CD14-positive monocyte (primary cell): ENCODE data around the gene TTC38. TPM values are rescaled to one million over a fixed set of nuclear protein-coding genes. Genes with fewer than 3 reads are reported as not detected.
A peak's percentile ranks its signal among the peaks of the same experiment; 100 is the strongest.

Experiments used
- DNase-seq, 3 donors: peaks; one replicate each; pipeline ENCODE4 v3.0.0-alpha.2; 2011 to 2022
- H2AFZ ChIP-seq: 2 replicates; pipeline ENCODE4 v1.6.0; 2012; ENCODE audit warnings: mild to moderate bottlenecking, low read depth, low read length, inconsistent platforms; ENCODE audit not compliant: insufficient read depth, poor library complexity, severe bottlenecking
- H3K27ac ChIP-seq, 2 donors: 1 replicate in 1 of 2; 2 replicates in 1 of 2; pipeline ENCODE4 v1.5.1; 2012 to 2013; ENCODE audit warnings: low read length in 2 of 2, control low read depth in 1 of 2, inconsistent platforms in 1 of 2, low read depth in 1 of 2, mild to moderate bottlenecking in 1 of 2
- H3K27me3 ChIP-seq, 2 donors: one replicate each; pipeline versions ENCODE4 v1.6.0 to v1.6.1; 2011 to 2013; ENCODE audit warnings: low read length in 2 of 2; ENCODE audit not compliant: control insufficient read depth in 2 of 2, insufficient read depth in 2 of 2
- H3K36me3 ChIP-seq, 2 donors: replicated peaks in 1 of 2; 1 replicate in 1 of 2; 2 replicates in 1 of 2; pipeline versions ENCODE4 v1.5.1 to v1.6.1; 2012 to 2013; ENCODE audit warnings: low read length in 2 of 2, control low read depth in 1 of 2, inconsistent platforms in 1 of 2, mild to moderate bottlenecking in 1 of 2; ENCODE audit not compliant: insufficient read depth in 2 of 2, control insufficient read depth in 1 of 2
- H3K4me1 ChIP-seq, 2 donors: 1 replicate in 1 of 2; 2 replicates in 1 of 2; pipeline versions ENCODE4 v1.5.1 to v1.6.1; 2012 to 2013; ENCODE audit warnings: low read length in 2 of 2, control low read depth in 1 of 2, inconsistent platforms in 1 of 2, mild to moderate bottlenecking in 1 of 2, moderate library complexity in 1 of 2; ENCODE audit not compliant: insufficient read depth in 2 of 2, control insufficient read depth in 1 of 2
- H3K4me2 ChIP-seq: replicated peaks from 2 replicates; pipeline ENCODE3; 2012; ENCODE audit warnings: low read length, moderate library complexity, mild to moderate bottlenecking; ENCODE audit not compliant: poor library complexity, severe bottlenecking; ENCODE audit errors: extremely low read depth
- H3K4me3 ChIP-seq, 3 experiments: fragments of 200-600 bp in 1 of 3; sonication (generic) in 1 of 3; replicated peaks in 1 of 3; 1 replicate in 2 of 3; 2 replicates in 1 of 3; pipeline ENCODE4 v1.5.1; 2011 to 2013; ENCODE audit warnings: low read length in 3 of 3, mild to moderate bottlenecking in 3 of 3, control low read depth in 2 of 3, low read depth in 2 of 3, inconsistent platforms in 1 of 3, moderate library complexity in 1 of 3
- H3K79me2 ChIP-seq: 2 replicates; pipeline ENCODE4 v1.6.0; 2012; ENCODE audit warnings: mild to moderate bottlenecking, control low read depth, inconsistent platforms, low read length, moderate library complexity; ENCODE audit not compliant: insufficient read depth
- H3K9ac ChIP-seq: 2 replicates; pipeline ENCODE4 v1.6.0; 2017; ENCODE audit warnings: low read length, mild to moderate bottlenecking; ENCODE audit not compliant: insufficient read depth, poor library complexity, severe bottlenecking
- H3K9me3 ChIP-seq, 2 donors: replicated peaks in 1 of 2; 1 replicate in 1 of 2; 2 replicates in 1 of 2; pipeline versions ENCODE4 v1.5.1 to v1.6.1; 2012 to 2013; ENCODE audit warnings: low read length in 2 of 2, control low read depth in 1 of 2; ENCODE audit not compliant: control insufficient read depth in 1 of 2, insufficient read depth in 1 of 2
- H4K20me1 ChIP-seq: 2 replicates; pipeline ENCODE4 v1.6.0; 2012; ENCODE audit warnings: mild to moderate bottlenecking, low read length, control low read depth, moderate library complexity; ENCODE audit not compliant: insufficient read depth
- H3K27ac Mint-ChIP-seq, 7 donors: one replicate each; pipeline ENCODE4 v1.8.0; 2020; ENCODE audit warnings: mild to moderate bottlenecking in 7 of 7, mixed read lengths in 7 of 7, moderate library complexity in 6 of 7, inconsistent platforms in 2 of 7
- H3K27me3 Mint-ChIP-seq, 3 donors: one replicate each; pipeline ENCODE4 v1.8.0; 2021 to 2022; ENCODE audit warnings: low read depth in 3 of 3, mild to moderate bottlenecking in 3 of 3, mixed read lengths in 3 of 3, moderate library complexity in 3 of 3, inconsistent platforms in 1 of 3
- H3K36me3 Mint-ChIP-seq, 2 donors: one replicate each; pipeline ENCODE4 v1.8.0; 2020; ENCODE audit warnings: mixed read lengths in 2 of 2, inconsistent platforms in 1 of 2, mild to moderate bottlenecking in 1 of 2
- H3K4me1 Mint-ChIP-seq: one replicate; pipeline ENCODE4 v1.8.0; 2020; ENCODE audit warnings: mild to moderate bottlenecking, mixed read lengths
- H3K4me3 Mint-ChIP-seq, 2 donors: one replicate each; pipeline ENCODE4 v1.8.0; 2020; ENCODE audit warnings: mild to moderate bottlenecking in 2 of 2, mixed read lengths in 2 of 2, moderate library complexity in 1 of 2
- H3K9me3 Mint-ChIP-seq, 7 donors: one replicate each; pipeline ENCODE4 v1.8.0; 2020 to 2022; ENCODE audit warnings: mixed read lengths in 7 of 7, mild to moderate bottlenecking in 6 of 7, moderate library complexity in 6 of 7, inconsistent platforms in 2 of 7
- CTCF ChIP-seq: fragments of 200-600 bp; IDR thresholded peaks from one replicate; pipeline ENCODE4 v1.8.0; 2022; ENCODE audit warnings: antibody characterized with exemption, mild to moderate bottlenecking
- WGBS: methylation state at CpG from one replicate; pipeline ENCODE4 v1.1.5; 2013; ENCODE audit warnings: missing lambda C conversion rate; ENCODE audit not compliant: insufficient coverage; 5-methylcytosine and 5-hydroxymethylcytosine counted together
- intact Hi-C, 2 donors: fragments of 100-400 bp; cut with micrococcal nuclease; formaldehyde crosslinking; loops; one replicate each; pipeline versions ENCODE4 v1.15.0 to v1.15.1; 2023
- polyA plus RNA-seq, 3 donors: library from polyadenylated mRNA; depleted of rRNA in 1 of 3; unstranded in 2 of 3; stranded (reverse) in 1 of 3; fragments of 300-500 nt in 2 of 3; fragments of >200 nt in 1 of 3; fragmentation: Illumina TruSeq in 2 of 3; gene quantifications; 1 replicate in 2 of 3; 2 replicates in 1 of 3; pipeline ENCODE4 v1.2.3, GENCODE V29; 2012 to 2021

Gene TTC38
- polyA plus RNA-seq, 3 donors: 14.7 to 22.5 (median 17.0) TPM

DNA sequence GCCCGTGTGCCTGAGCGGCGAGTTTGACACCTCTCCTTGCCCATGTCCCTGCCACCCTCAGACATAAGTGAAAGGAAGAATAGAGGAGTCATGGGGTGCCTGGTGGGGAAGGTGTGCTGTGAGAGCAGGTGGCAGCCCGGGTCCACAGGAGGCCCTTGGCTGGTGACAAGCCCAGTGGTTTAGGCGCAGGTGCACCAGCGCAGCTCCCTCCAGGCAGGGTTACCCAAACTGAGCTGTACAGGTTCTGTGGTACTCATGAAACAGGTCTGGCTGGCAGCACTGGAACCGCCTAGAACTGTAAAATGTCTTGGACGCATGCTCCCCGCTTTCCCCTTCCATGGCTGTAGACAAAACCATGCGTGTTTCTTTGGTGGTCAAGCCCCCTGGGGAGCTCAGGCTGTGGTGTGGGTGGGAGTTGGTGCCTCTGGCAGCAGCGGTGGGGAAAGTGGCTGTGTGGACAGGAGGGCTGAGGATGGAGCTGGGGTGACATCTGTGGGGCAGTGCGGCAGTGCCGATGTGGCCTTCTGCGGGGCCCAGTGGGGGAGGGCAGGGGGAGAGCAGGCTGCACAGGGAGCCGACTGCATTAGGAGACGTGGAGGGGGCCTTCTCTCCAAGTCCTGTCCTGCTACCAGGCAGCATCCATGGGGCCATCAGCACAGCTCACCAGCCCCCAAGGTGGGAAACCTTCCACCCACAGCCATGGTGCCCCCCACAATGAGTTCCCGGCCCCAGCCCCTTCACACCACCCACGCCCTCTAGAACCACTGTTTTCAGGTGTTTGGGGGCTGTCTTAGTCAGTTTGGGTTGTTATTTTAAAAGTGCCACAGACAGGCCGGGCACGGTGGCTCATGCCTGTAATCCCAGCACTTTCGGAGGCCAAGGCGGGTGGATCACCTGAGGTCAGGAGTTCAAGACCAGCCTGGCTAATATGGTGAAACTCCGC is 23.3 kb downstream of the TTC38 start:
- Histone ChIP-seq H3K27me3 (no peaks in the 10 kb centered on the region), H3K79me2 (no peaks in the 10 kb centered on the region), H3K27ac (no peak overlapping the region), H4K20me1 (no peaks in the 10 kb centered on the region), H3K4me2 (no peak overlapping the region), H2AFZ (no peak overlapping the region), H3K36me3 (peaks cover 16 to 33% of the 10 kb centered on the region in 2 donors), H3K9ac (no peak overlapping the region), H3K9me3 (peaks cover 0 to 9% of the 10 kb centered on the region in 2 donors), H3K4me1 (peaks cover 42 to 48% of the 10 kb centered on the region in 2 donors), H3K4me3 (no peak overlapping the region)
- Mint-ChIP-seq H3K4me1 (peaks cover 50% of the 10 kb centered on the region), H3K36me3 (peaks cover 41 to 49% of the 10 kb centered on the region in 2 donors), H3K4me3 (no peak overlapping the region), H3K27me3 (peaks cover 0 to 1% (median 1%) of the 10 kb centered on the region in 3 donors), H3K27ac (peak overlapping the region in 1 of 7 donors; percentile 81), H3K9me3 (peaks cover 5 to 11% (median 8%) of the 10 kb centered on the region in 7 donors)
- no peak for DNase-seq
- WGBS: 97% methylated on average over 12 of the region's 23 CpGs
- intact Hi-C loops: loop anchor here (5.0 to 10.0 kb wide), 3 partner anchors 169 to 296 kb away; no protein-coding TSS in a partner anchor
- no peak for TF ChIP-seq CTCF

DNA sequence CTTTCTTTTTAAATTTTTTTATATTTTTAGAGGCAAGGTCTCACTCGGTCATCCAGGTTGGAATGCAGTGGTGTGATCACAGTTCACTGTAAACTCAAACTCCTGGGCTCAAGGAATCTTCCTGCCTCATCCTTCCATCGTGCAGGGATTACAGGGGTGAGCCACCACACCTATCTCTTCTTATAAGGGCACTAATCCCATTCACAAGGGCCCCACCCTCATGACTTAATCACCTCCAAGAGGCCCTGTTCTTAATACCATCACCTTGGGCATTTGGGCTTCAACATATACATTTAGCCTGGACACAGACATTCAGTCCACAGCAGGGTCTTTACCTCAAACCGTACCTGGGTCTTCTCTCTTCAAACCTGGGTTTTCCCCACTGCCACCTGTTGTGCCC is 24.4 kb downstream of the TTC38 start:
- no peak overlapping the region for H3K27ac ChIP-seq
- no peak for DNase-seq
- Mint-ChIP-seq H3K27me3 (peaks cover 0 to 1% (median 1%) of the 10 kb centered on the region in 3 donors), H3K36me3 (peaks cover 32 to 40% of the 10 kb centered on the region in 2 donors), H3K9me3 (peaks cover 5 to 11% (median 8%) of the 10 kb centered on the region in 7 donors), H3K4me3 (no peak overlapping the region), H3K27ac (peak overlapping the region in 1 of 7 donors; percentile 46), H3K4me1 (peaks cover 52% of the 10 kb centered on the region)
- H3K36me3 ChIP-seq: peaks cover 11 to 24% of the 10 kb centered on the region in 2 donors
- 96% methylated on average over 2 of the region's 3 CpGs for WGBS
- TF ChIP-seq CTCF: no peak
- H3K4me2 ChIP-seq: no peak overlapping the region
- intact Hi-C loops: loop anchor here (5.0 to 10.0 kb wide), 3 partner anchors 170 to 297 kb away; no protein-coding TSS in a partner anchor
- H2AFZ ChIP-seq: no peak overlapping the region
- H3K27me3 ChIP-seq: no peaks in the 10 kb centered on the region
- peaks cover 47 to 52% of the 10 kb centered on the region in 2 donors for H3K4me1 ChIP-seq
- peaks cover 5% of the 10 kb centered on the region for H3K79me2 ChIP-seq
- no peaks in the 10 kb centered on the region for H4K20me1 ChIP-seq
- peaks cover 0 to 9% of the 10 kb centered on the region in 2 donors for H3K9me3 ChIP-seq
- no peak overlapping the region for H3K4me3 ChIP-seq
- H3K9ac ChIP-seq: no peak overlapping the region
